GM23248 (cell line): ENCODE data around the gene MAN2B2. TPM values are rescaled to one million over a fixed set of nuclear protein-coding genes. Genes with fewer than 3 reads are reported as not detected.
A peak's percentile ranks its signal among the peaks of the same experiment; 100 is the strongest.

Source experiments
- DNase-seq: peaks from one replicate; pipeline ENCODE4 v3.0.0-alpha.2; 2015
- H2AFZ ChIP-seq: fragments of 200-600 bp; sonication (generic); 2 replicates; pipeline ENCODE4 v1.6.1; 2016; ENCODE audit warnings: antibody characterized with exemption
- H3F3A ChIP-seq: fragments of 200-600 bp; sonication (generic); 2 replicates; pipeline ENCODE4 v1.6.1; 2016; ENCODE audit warnings: mild to moderate bottlenecking, antibody characterized with exemption, mixed run types; ENCODE audit not compliant: insufficient read depth
- H3K27ac ChIP-seq: fragments of 200-600 bp; sonication (generic); 2 replicates; pipeline ENCODE4 v1.5.1; 2016; ENCODE audit warnings: mild to moderate bottlenecking
- H3K27me3 ChIP-seq: fragments of 200-600 bp; sonication (generic); replicated peaks from 2 replicates; pipeline ENCODE4 v1.6.1; 2016; ENCODE audit warnings: mild to moderate bottlenecking; ENCODE audit not compliant: insufficient read depth
- H3K36me3 ChIP-seq: fragments of 200-600 bp; sonication (generic); 2 replicates; pipeline ENCODE4 v1.6.1; 2016; ENCODE audit warnings: low read depth, mild to moderate bottlenecking
- H3K4me1 ChIP-seq: fragments of 200-600 bp; sonication (generic); 2 replicates; pipeline ENCODE4 v1.6.1; 2016; ENCODE audit warnings: mild to moderate bottlenecking; ENCODE audit not compliant: insufficient read depth
- H3K4me2 ChIP-seq: fragments of 200-600 bp; sonication (generic); one replicate; pipeline ENCODE4 v1.6.1; 2016; ENCODE audit warnings: mild to moderate bottlenecking; ENCODE audit not compliant: unreplicated experiment
- H3K4me3 ChIP-seq: fragments of 200-600 bp; sonication (generic); 2 replicates; pipeline ENCODE4 v1.5.1; 2016; ENCODE audit warnings: mild to moderate bottlenecking
- H3K79me2 ChIP-seq: fragments of 200-600 bp; sonication (generic); 2 replicates; pipeline ENCODE4 v1.6.1; 2016; ENCODE audit warnings: mild to moderate bottlenecking; ENCODE audit not compliant: insufficient read depth
- H3K9ac ChIP-seq: fragments of 200-600 bp; sonication (generic); 2 replicates; pipeline ENCODE4 v1.6.1; 2016; ENCODE audit warnings: mild to moderate bottlenecking
- H3K9me2 ChIP-seq: fragments of 200-600 bp; sonication (generic); 2 replicates; pipeline ENCODE4 v1.6.1; 2016; ENCODE audit warnings: mixed run types, mild to moderate bottlenecking, moderate library complexity; ENCODE audit not compliant: insufficient read depth
- H3K9me3 ChIP-seq: fragments of 200-600 bp; sonication (generic); one replicate; pipeline ENCODE4 v1.6.1; 2017; ENCODE audit warnings: low read depth
- H4K20me1 ChIP-seq: fragments of 200-600 bp; sonication (generic); 2 replicates; pipeline ENCODE4 v1.6.0; 2016; ENCODE audit not compliant: insufficient read depth
- EZH2 ChIP-seq: fragments of 200-600 bp; sonication (generic); IDR thresholded peaks from 2 replicates; pipeline ENCODE4 v1.6.1; 2018; ENCODE audit warnings: antibody characterized with exemption, mild to moderate bottlenecking; ENCODE audit not compliant: insufficient read depth, poor library complexity, severe bottlenecking
- EZH2phosphoT487 ChIP-seq: fragments of 200-600 bp; sonication (generic); IDR thresholded peaks from 2 replicates; pipeline ENCODE4 v1.6.1; 2018; ENCODE audit warnings: antibody characterized with exemption, moderate library complexity, mild to moderate bottlenecking, low read depth; ENCODE audit not compliant: insufficient read depth
- WGBS, 2 experiments: methylation state at CpG; one replicate each; pipeline ENCODE4 v1.1.6; 2015 to 2017; ENCODE audit warnings: low lambda C conversion rate in 2 of 2, low coverage in 1 of 2; ENCODE audit errors: missing lambda C conversion rate in 2 of 2; 5-methylcytosine and 5-hydroxymethylcytosine counted together
- in situ Hi-C: fragments of 300-500 bp; cut with MboI; formaldehyde crosslinking; loops from 2 replicates; pipeline ENCODE4 v1.15.0; 2020
- polyA plus RNA-seq: library from polyadenylated mRNA; unstranded; fragments of >200 nt; fragmentation: Nextera tagmentation; extraction: Ambion mirVana; gene quantifications from 2 replicates; pipeline ENCODE4 v1.2.1, GENCODE V29; 2016
- total RNA-seq: library from RNA; depleted of rRNA; stranded (reverse); fragments of >200 nt; shearing (Covaris generic); gene quantifications from 2 replicates; pipeline ENCODE4 v1.2.3, GENCODE V29; 2014

Gene MAN2B2
- total and polyA plus RNA-seq, 2 experiments from 2014 or later = 28.7 to 40.1 TPM

DNA sequence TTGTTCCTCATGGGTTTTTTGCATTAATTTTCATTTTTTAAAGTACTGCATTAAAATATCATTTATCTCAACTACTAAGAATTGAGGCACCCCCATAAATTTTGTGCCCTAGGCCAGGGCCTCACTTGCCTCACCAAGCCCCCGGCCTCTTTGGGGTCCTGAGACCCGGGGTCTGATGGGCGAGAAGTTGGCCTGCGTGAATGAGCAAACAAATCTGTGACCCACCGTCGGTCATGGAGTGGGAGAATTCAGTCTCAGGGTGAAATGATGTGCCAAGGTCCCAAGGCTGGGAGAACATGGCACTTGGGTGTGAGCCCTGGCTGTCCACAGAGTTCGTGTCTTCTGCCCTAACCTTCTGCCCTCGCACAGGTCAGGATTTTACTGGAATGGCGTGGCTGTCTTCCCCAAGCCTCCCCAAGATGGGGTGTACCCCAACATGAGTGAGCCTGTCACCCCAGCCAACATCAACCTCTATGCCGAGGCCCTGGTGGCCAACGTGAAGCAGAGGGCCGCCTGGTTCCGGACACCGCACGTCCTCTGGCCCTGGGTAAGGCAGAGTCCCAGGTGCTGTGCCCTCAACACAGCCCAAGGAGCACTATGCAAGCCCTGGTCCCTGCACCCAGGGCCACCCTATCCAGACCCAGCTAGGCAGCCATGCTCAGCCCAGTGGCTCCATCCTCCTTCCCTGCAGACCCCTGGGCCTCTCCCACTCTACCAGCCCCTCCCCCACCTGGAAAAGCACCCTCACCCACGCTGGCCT, 18.0 kb downstream of the MAN2B2 start:
- Histone ChIP-seq H3K9me3 (no peaks in the 10 kb centered on the region), H2AFZ (no peak overlapping the region), H3K4me2 (no peak overlapping the region), H3K79me2 (no peaks in the 10 kb centered on the region), H3K27ac (no peak overlapping the region), H3K4me3 (no peak overlapping the region), H3K9ac (no peak overlapping the region), H3K27me3 (no peaks in the 10 kb centered on the region), H3K4me1 (no peaks in the 10 kb centered on the region), H3K36me3 (no peaks in the 10 kb centered on the region), H3F3A (no peaks in the 10 kb centered on the region), H3K9me2 (no peaks in the 10 kb centered on the region), H4K20me1 (no peaks in the 10 kb centered on the region)
- 89 to 92% methylated on average over 16 of the region's 16 CpGs for WGBS, 2 experiments
- no peak for DNase-seq
- TF ChIP-seq EZH2phosphoT487 = no peak
- TF ChIP-seq EZH2 = no peak
- in situ Hi-C loops = no loop called here

- no peak for DNase-seq
- H3K27ac ChIP-seq = no peak overlapping the region
- no peaks in the 10 kb centered on the region for H4K20me1 ChIP-seq
- no peaks in the 10 kb centered on the region for H3K4me1 ChIP-seq
- no peaks in the 10 kb centered on the region for H3F3A ChIP-seq
- H3K27me3 ChIP-seq = no peaks in the 10 kb centered on the region
- no peaks in the 10 kb centered on the region for H3K9me3 ChIP-seq
- H3K79me2 ChIP-seq = no peaks in the 10 kb centered on the region
- WGBS, 2 experiments = 91 to 92% methylated on average over 20 to 22 of the region's 22 CpGs
- in situ Hi-C loops = no loop called here
- H3K9ac ChIP-seq = no peak overlapping the region
- TF ChIP-seq EZH2 (no peak), EZH2phosphoT487 (no peak)
- H3K4me2 ChIP-seq = no peak overlapping the region
- H3K4me3 ChIP-seq = no peak overlapping the region
- H3K36me3 ChIP-seq = no peaks in the 10 kb centered on the region
- no peak overlapping the region for H2AFZ ChIP-seq
- no peaks in the 10 kb centered on the region for H3K9me2 ChIP-seq
Measured at GRCh38 chr4:6594341-6594740, 19.4 kb downstream of the MAN2B2 start.

GRCh38 chr4:6594826-6595355, 19.9 kb downstream of the MAN2B2 start:
- WGBS, 2 experiments = 75 to 82% methylated on average over 7 of the region's 7 CpGs
- DNase-seq = peak; percentile 60

GRCh38 chr4:6595897-6596537, 21.0 kb downstream of the MAN2B2 start:
- Histone ChIP-seq H3K9ac (no peak overlapping the region), H3K27ac (no peak overlapping the region), H2AFZ (no peak overlapping the region), H3K36me3 (no peaks in the 10 kb centered on the region), H3K4me3 (no peak overlapping the region), H3K79me2 (no peaks in the 10 kb centered on the region), H4K20me1 (no peaks in the 10 kb centered on the region), H3K9me2 (no peaks in the 10 kb centered on the region), H3K4me1 (no peaks in the 10 kb centered on the region), H3K4me2 (no peak overlapping the region), H3K27me3 (no peaks in the 10 kb centered on the region), H3F3A (no peaks in the 10 kb centered on the region), H3K9me3 (no peaks in the 10 kb centered on the region)
- WGBS, 2 experiments = 54 to 63% methylated on average over 10 to 16 of the region's 16 CpGs
- no peak for TF ChIP-seq EZH2phosphoT487
- TF ChIP-seq EZH2 = no peak
- no peak for DNase-seq
- in situ Hi-C loops = no loop called here

More at GRCh38 chr4:6594826-6595355, 19.9 kb downstream of the MAN2B2 start:
- Histone ChIP-seq H4K20me1 (no peaks in the 10 kb centered on the region), H2AFZ (no peak overlapping the region), H3K27ac (no peak overlapping the region), H3K27me3 (no peaks in the 10 kb centered on the region), H3K4me2 (no peak overlapping the region), H3K4me3 (no peak overlapping the region), H3K9ac (no peak overlapping the region), H3F3A (no peaks in the 10 kb centered on the region), H3K79me2 (no peaks in the 10 kb centered on the region), H3K4me1 (no peaks in the 10 kb centered on the region), H3K9me3 (no peaks in the 10 kb centered on the region), H3K9me2 (no peaks in the 10 kb centered on the region), H3K36me3 (no peaks in the 10 kb centered on the region)
- in situ Hi-C loops = no loop called here
- TF ChIP-seq EZH2 = no peak
- no peak for TF ChIP-seq EZH2phosphoT487
